Measurements from ENCODE around the gene ANKRD13A. TPM values are rescaled to one million over a fixed set of nuclear protein-coding genes. Genes with fewer than 3 reads are reported as not detected.
"Not testable (repeated sequence)": the region's sequence is repeated elsewhere in the genome, so short reads cannot be mapped to it uniquely, and the experiment has no call there.

Gene ANKRD13A
- total and polyA plus RNA-seq, 12 donors, result 14.0 to 29.0 (median 18.6) TPM

DNA sequence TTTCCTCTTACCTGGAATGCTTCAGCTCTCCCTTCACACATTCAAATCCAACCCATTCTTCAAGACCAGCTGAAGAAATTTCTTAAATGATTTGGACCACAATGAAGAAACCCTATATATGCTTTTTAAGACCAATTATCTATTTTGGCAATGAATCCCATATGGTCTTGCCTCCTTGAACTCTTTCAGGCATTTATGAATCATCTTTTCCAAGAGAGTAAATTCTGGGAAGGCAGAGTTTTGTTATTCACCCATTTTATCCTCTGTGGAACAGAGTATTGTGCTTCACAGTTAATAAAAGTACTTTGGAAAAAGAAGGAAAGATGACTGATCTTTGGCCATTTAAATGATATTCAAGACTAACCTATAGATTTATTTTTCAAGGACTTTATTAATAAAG is 17.0 kb upstream of the ANKRD13A start:
- Histone ChIP-seq H3K27ac (peak overlapping the region in 1 of 10 donors; percentile 72), H3K27me3 (no peaks in the 10 kb centered on the region), H3K4me1 (peaks cover 0 to 42% (median 0%) of the 10 kb centered on the region in 9 donors), H3K36me3 (peaks cover 0 to 100% (median 68%) of the 10 kb centered on the region in 9 donors), H3K4me3 (no peak overlapping the region), H3K9me3 (no peaks in the 10 kb centered on the region)
- DNase-seq (no peak), ATAC-seq (no peak)
- intact Hi-C loops (cut with DNase I), result no loop called here
- TF ChIP-seq, protein P1, sequence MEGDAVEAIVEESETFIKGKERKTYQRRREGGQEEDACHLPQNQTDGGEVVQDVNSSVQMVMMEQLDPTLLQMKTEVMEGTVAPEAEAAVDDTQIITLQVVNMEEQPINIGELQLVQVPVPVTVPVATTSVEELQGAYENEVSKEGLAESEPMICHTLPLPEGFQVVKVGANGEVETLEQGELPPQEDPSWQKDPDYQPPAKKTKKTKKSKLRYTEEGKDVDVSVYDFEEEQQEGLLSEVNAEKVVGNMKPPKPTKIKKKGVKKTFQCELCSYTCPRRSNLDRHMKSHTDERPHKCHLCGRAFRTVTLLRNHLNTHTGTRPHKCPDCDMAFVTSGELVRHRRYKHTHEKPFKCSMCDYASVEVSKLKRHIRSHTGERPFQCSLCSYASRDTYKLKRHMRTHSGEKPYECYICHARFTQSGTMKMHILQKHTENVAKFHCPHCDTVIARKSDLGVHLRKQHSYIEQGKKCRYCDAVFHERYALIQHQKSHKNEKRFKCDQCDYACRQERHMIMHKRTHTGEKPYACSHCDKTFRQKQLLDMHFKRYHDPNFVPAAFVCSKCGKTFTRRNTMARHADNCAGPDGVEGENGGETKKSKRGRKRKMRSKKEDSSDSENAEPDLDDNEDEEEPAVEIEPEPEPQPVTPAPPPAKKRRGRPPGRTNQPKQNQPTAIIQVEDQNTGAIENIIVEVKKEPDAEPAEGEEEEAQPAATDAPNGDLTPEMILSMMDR (IDR thresholded peaks at IDR 0.05), result no peak

DNA sequence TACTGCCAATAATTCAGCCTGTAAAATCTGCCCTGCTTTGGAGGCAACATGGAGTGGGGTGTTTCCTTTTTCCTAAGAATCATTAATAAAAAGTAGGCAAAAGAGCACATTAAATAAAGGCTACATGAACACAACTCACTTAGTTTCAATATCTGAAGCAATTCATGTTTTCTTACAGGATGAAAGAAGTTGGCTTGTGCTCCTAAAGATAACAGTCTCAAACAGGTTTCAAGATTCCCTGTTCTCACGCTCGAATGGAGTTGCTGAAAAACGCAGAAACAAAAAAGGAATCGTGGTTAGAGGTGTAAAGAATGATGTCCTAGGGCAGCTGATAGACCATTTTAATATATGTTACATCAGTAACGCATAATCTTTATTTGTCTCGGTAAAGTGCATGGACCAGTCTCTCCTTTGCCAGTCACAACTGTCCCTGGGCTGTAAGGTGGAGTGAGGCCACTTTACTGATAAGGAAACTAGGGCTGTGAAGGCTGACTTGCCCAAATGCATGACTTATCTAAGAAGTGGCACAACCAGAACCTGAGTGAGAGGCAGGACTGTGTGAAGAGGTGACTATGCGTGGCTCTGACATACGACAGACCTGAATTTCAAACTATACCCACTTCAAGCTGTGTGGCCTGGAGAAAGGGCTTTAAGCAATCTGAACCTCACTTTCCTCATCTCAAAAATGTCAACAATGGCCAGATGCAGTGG is 15.6 kb upstream of the ANKRD13A start:
- Histone ChIP-seq H3K4me3 (no peak overlapping the region), H3K4me1 (peaks cover 0 to 39% (median 0%) of the 10 kb centered on the region in 9 donors), H3K9me3 (no peaks in the 10 kb centered on the region), H3K36me3 (peaks cover 0 to 100% (median 67%) of the 10 kb centered on the region in 9 donors), H3K27me3 (no peaks in the 10 kb centered on the region), H3K27ac (peak overlapping the region in 1 of 10 donors; percentile 72)
- DNase-seq (no peak), ATAC-seq (peak in 6 of 8 donors; percentile 30 to 78 (median 60))
- intact Hi-C loops (cut with DNase I), result no loop called here
- TF ChIP-seq, protein P1 (IDR thresholded peaks at IDR 0.05), result no peak
- 67 to 84% methylated on average over 8 of the region's 8 CpGs for WGBS, 2 donors

DNA sequence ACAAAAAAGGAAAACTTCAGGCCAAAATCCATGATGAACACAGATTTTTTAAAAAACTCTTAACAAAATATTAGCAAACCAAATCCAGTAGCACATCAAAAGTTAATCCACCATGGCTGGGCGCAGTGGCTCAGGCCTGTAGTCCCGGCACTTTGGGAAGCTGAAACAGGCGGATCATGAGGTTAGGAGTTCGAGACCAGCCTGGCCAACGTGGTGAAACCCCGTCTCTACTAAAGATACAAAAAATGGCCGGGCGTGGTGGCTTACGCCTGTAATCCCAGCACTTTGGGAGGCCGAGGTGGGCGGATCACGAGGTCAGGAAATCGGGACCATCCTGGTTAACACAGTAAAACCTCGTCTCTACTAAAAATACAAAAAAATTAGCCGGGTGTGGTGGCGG is 13.0 kb upstream of the ANKRD13A start:
- H3K4me1 ChIP-seq, result peaks cover 0 to 44% (median 13%) of the 10 kb centered on the region in 9 donors
- DNase-seq; H3K27ac ChIP-seq; H3K4me3 ChIP-seq; H3K9me3 ChIP-seq; ATAC-seq; H3K27me3 ChIP-seq; intact Hi-C loops (cut with DNase I): not testable (repeated sequence)
- WGBS, 2 donors, result 95 to 98% methylated on average over 16 of the region's 16 CpGs
- peaks cover 0 to 100% (median 51%) of the 10 kb centered on the region in 9 donors for H3K36me3 ChIP-seq

DNA sequence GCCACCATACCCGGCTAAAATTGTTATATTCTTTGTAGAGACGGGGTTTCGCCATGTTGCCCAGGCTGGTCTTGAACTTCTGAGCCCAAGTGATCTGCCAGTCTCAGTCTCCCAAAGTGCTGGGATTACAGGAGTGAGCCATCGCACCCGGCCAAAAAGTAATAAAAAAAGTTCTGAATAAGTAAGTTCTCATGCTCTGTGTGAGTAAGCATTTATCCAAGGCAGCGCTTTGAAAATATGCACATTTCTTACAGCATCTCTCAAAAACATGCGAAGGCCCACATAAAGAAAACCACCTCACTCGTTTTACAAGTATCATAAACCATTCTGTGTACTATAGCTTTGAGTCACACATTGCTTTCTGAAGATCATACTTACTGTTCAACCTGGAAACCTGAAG is 11.6 kb upstream of the ANKRD13A start:
- H3K36me3 ChIP-seq, result peaks cover 0 to 98% (median 43%) of the 10 kb centered on the region in 9 donors
- DNase-seq (no peak), ATAC-seq (no peak)
- peak overlapping the region in 1 of 10 donors; percentile 71 for H3K27ac ChIP-seq
- H3K9me3 ChIP-seq, result no peaks in the 10 kb centered on the region
- H3K4me3 ChIP-seq, result no peak overlapping the region
- H3K27me3 ChIP-seq, result no peaks in the 10 kb centered on the region
- TF ChIP-seq, protein P1 (IDR thresholded peaks at IDR 0.05), result no peak
- 96 to 97% methylated on average over 8 of the region's 8 CpGs for WGBS, 2 donors
- intact Hi-C loops (cut with DNase I), result no loop called here
- H3K4me1 ChIP-seq, result peaks cover 0 to 54% (median 14%) of the 10 kb centered on the region in 9 donors

DNA sequence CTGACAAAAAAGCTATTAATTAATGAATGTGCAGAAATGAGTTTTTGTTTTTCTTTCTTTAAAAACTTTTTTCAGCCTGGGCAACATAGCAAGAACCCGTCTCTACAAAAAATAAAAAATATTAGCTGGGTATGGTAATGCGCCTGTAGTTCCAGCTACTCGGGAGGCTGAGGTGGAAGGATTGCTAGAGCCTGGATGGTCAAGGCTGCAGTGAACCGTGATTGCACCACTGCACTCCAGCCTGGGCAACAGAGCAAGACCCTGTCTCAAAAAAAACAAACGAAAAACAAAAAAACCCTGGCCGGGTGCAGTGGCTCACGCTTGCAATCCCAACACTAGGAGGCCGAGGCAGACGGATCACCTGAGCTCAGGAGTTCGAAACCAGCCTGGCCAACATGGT is 11.0 kb upstream of the ANKRD13A start:
- H3K27ac ChIP-seq, result peak overlapping the region in 7 of 10 donors; percentile 34 to 71 (median 62)
- ATAC-seq, result no peak
- no peak overlapping the region for H3K4me3 ChIP-seq
- peaks cover 0 to 97% (median 36%) of the 10 kb centered on the region in 9 donors for H3K36me3 ChIP-seq
- WGBS, 2 donors, result 86 to 91% methylated on average over 10 of the region's 10 CpGs
- no peak for DNase-seq
- no peaks in the 10 kb centered on the region for H3K9me3 ChIP-seq
- no peaks in the 10 kb centered on the region for H3K27me3 ChIP-seq
- H3K4me1 ChIP-seq, result peaks cover 0 to 60% (median 20%) of the 10 kb centered on the region in 9 donors
- TF ChIP-seq, protein P1 (IDR thresholded peaks at IDR 0.05), result no peak
- intact Hi-C loops (cut with DNase I), result no loop called here

All from heart right ventricle (tissue), 16 donors.